IPS-NIHi7 (cell line): ENCODE measurements around the gene LSM12.
"Not testable (repeated sequence)": the region's sequence is repeated elsewhere in the genome, so short reads cannot be mapped to it uniquely, and the experiment has no call there.

Experiments
- DNase-seq: peaks from one replicate; pipeline ENCODE4 v3.0.0; 2012; ENCODE audit warnings: mixed read lengths; ENCODE audit errors: extremely low spot score

Gene LSM12

DNA sequence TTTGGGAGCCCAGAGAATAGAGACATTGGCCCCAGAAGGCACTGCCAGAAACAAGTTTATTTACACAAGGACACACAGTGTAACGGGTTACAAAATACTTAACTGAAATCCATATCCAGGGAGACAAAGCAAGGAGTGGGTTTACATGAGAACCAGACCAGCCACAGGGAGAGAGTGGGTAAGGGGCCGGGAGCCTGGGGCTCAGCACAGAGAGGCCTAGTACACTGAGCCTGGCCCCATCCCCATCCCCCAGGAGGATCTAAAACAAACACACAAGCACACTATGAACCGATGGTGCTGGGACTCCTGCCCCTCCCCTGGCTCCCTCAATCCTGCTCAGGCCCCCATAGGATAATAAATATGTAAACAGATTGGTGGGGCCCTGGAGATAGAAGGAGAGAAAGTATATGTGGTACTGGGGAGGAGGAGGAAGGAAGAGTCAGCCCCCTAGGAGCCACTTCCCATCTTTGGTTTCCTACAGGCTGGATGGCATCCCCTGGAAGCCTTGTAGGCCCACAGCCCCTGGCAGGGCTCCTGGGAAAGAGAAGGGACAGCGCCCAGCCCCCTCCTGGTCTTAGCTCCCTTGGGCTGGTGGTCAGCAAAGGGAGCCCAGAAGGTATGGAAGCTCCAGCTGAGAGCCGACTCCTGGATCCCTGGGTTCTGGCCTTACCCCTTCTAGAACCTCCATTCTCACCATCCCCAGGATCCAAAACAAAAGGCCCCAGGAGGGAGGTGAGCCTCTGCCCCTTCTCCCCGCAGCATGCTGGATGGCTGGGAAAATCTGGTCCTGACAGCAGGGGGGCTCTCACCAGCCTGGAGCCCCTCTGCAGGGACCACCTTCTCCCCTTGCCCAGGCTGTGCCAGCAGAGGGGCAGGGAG is 10.5 kb upstream of the LSM12 start:
- DNase-seq, result no peak

DNA sequence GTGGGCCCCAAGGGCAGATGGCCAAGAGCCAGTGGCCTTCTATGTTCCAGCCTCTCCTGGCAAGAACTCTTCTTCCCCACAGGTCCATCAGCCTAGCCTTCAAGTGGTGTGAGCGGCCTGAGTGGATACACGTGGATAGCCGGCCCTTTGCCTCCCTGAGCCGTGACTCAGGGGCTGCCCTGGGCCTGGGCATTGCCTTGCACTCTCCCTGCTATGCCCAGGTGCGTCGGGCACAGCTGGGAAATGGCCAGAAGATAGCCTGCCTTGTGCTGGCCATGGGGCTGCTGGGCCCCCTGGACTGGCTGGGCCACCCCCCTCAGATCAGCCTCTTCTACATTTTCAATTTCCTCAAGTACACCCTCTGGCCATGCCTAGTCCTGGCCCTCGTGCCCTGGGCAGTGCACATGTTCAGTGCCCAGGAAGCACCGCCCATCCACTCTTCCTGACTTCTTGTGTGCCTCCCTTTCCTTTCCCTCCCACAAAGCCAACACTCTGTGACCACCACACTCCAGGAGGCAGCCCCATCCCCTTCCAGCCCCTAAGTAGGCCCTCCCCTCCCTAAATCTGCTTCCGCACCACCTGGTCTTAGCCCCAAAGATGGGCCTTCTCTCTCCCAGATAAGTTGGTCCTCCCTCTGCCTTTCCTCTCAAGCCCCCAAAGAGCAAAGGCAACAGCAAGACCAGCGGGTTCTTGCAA is 9.3 kb upstream of the LSM12 start:
- no peak for DNase-seq

GRCh38 chr17:44074911-44075285 is 8.4 kb upstream of the LSM12 start:
- DNase-seq, result no peak

- DNase-seq, result no peak
Observed at GRCh38 chr17:44074231-44074910, 7.9 kb upstream of the LSM12 start.

- DNase-seq, result no peak
Observed at GRCh38 chr17:44071772-44072171, 5.3 kb upstream of the LSM12 start.

DNA sequence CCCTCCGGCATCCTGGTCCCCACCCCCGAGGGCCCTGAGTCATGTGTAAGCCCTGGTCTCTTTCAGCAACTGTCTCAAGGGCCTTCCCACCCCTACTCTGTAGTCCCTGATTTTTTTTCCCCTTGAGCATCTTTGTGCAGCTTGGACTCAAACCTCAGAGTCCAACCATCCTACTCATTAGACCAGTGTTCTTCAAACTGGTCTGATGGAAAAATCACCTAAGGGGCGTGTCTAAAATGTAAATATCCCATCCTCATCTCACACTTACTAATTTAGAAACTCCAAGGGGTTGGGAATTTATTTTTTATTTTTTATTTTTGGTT is 4.7 kb upstream of the LSM12 start:
- DNase-seq, result no peak

DNA sequence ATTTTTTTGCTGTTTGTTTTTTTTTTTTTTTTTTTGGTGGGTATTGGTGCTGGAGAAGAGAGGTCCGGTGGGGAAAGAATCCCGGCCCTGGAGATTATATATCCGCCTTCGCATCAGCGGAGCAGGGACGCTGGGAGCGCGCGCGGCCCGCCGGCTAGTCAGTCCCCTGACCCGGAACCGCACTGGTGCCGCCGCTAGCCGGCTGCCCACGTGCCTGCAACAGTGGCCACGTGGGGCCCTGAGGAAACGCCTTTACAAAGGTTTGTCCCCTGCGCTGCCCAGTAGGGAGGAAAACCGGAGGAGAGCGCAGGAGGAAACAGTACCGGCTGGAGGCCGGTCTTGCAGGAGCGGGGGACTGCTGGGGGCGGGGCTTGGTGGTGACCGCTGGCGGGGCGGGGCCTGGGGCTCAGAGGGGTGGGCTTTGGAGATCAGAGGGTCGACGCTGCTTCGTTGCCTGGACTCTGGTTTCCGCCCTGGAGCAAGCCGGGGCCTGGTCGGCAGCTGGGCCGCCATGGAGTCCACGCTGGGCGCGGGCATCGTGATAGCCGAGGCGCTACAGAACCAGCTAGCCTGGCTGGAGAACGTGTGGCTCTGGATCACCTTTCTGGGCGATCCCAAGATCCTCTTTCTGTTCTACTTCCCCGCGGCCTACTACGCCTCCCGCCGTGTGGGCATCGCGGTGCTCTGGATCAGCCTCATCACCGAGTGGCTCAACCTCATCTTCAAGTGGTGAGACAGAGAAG is 4.2 kb upstream of the LSM12 start, which contains the start of gene G6PC3:
Gene G6PC3, plus strand, starts transcription at position 281 of the 743 bp plus-strand sequence. Its CDS starts 231 bp downstream, at position 512.
- DNase-seq, result peak; percentile 99

DNA sequence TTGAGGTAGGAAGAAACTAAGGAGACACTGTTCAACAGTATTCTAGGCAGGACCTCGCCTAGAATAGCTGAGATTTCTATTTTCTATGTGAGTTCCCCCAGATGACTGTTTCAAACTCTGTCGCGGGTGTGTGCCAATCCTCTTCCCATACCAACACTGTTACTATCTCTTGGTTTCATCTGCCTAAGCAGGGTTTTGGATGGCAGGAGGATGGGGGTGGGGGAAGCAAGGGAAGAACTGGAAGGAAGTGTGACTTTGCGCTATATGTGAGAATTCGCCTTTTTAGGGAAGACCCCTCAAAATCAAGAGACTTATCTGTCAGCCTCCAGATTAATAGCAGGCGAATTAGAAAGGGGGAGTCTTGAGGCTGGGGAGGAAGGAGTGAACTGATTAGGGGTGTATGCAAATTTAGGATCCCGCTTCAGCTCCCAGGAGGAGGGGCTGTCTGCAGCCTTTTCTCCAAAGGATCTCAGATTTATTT is 3.5 kb upstream of the LSM12 start:
- peak; percentile 38 for DNase-seq

DNA sequence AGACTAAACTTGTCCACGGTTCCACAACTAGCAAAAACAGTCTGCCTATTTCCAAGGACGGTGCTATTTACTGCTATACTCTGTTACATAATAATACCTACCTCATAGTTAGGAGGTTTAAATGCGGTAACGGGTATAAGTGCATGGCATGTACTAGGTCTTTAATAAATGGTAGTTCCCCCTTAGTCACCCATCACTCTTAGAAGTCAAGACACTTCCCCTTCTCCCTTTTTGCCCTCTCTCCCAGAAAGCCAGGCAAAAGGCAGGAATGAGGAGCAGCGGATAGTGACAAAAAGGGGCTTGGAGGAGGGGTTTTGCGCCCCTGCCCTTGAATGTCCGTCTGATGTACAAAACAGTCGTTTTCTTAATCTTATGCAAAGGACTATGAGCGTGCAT is 1.1 kb upstream of the LSM12 start:
- no peak for DNase-seq

DNA sequence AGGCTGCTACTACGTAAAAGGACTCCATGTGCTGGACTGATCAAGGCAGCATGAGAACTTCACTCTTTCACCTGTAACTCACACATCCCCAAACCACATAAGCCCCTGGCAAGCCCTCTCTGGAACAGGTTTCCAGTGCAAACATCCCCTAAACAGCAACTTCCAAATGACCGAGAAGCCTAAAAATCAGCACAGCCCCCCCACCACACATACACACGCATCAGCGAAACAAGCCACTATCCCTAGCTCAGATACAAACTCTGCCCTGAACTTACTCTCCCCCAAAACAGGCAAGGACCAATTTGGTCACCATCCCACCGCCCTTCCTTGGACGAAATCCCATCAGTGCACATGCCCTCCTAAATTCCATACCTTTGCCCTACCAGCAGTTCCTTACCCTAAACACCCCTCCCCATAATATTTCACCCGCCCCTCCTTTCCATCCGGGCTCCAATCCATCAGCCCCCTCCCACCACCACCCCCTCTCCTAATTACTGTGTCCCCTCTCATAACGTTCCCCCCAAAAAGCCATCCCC is 735 bp downstream of the LSM12 start:
- peak; percentile 30 for DNase-seq

- DNase-seq, result no peak
Observed at GRCh38 chr17:44063704-44064639, 2.5 kb downstream of the LSM12 start.

- DNase-seq, result no peak
Observed at GRCh38 chr17:44062871-44063270, 3.6 kb downstream of the LSM12 start.

DNA sequence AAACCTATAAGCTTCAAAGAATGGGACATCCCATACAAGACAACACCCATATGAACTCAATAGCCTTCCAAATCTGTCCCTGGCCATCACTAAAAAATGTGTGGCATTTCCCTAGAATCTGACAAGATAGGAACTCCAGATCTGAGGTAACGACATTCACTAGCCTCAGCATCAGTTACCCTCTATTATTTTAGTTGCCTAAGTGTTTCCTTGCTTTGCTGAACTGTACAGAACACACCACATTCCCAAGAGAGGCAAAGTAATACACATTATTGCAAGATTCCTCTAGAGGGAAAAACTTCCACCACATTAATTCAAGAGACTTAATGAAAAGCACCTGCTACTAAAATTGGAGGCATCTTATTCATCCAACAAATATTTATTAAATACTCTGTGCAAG is 5.0 kb downstream of the LSM12 start:
- DNase-seq, result no peak

DNA sequence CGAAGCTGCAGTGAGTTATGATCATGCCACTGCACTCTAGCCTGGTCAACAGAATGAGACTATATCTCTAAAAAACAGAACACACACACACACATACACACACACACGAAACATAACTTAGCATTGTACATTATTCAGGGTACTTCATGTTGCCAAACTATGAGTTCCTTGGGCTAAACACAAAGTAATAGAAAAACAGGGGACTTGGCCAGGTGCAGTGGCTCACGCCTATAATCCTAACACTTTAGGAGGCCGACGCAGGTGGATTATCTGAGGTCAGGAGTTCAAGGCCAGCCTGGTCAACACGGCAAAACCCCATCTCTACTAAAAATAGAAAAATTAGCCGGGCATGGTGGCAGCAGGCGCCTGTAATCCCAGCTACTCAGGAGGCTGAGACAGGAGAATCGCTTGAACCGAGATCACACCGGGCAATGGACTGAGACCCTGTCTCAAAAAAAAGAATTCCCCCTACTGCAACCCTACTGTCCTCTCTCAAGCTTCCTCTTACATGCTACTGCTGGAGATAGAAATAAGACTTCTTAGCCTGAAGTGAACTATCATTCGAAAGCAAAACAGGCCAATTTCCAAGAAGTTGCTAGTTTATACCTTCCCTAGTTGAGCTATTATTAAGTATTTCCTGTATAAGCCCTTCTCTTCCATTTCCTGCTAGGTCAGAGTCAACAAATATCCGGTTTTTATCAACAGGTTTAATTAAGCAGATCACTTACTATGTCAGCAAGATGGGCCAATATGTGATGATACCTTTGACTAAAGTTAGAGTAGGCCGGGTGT is 7.2 kb downstream of the LSM12 start:
- no peak for DNase-seq

DNA sequence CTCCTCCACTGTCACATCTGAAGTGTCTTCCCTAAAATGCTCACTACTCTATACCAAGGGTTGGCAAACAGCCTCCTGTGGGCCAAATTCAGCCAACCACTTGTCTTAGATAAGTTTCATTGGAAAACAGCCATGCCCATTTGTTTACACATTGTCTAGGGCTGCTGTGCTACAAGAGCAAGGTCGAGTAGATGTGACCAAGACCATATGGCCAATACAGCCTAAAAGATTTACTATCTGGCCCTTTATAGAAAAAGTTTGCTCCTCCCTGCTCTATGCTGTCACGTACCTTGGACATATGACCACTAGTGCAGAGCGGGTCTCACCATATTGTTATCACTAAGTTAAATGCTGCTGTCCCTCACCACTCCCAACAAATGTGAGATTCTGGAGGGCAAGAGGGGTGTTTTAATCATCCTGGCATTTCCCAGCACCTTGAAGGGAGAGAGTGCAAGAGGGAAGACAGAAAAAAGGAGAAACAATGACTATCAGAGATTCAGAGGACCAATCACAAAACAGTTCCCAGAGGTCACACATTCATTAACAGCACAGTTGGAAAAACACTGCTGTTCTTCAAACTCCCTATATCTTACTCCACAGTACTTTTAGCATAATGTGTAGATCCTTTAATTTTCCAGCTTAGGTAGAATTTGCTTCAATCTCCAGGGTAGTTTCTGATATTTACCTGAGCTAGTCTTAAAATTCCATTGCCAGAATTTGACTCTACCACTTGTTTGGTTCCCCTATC is 13.2 kb downstream of the LSM12 start:
- no peak for DNase-seq

- no peak for DNase-seq
Observed at GRCh38 chr17:44049294-44050060, 17.0 kb downstream of the LSM12 start.

DNA sequence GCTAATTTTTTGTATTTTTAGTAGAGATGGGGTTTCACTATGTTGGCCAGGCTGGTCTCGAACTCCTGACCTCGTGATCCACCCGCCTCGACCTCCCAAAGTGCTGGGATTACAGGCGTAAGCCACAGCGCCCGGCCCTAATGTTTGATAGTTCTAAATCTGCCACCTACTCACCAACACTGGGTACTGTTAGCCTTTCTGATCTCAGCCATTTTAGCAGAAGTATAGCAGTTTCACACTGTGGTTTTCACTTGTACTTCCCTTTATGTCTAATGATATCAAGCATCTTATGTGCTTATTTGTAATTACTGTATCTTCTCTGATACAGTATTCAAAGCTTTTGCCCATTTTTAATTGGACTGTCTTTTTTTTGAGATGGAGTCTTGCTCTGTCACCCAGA is 19.6 kb downstream of the LSM12 start:
- DNase-seq, result not testable (repeated sequence)

GRCh38 chr17:44045486-44045885 is 21.0 kb downstream of the LSM12 start:
- DNase-seq, result no peak
